ENCODE measurements around the gene KRT33B.
"Not testable (repeated sequence)": the region's sequence is repeated elsewhere in the genome, so short reads cannot be mapped to it uniquely, and the experiment has no call there.

Gene KRT33B

DNA sequence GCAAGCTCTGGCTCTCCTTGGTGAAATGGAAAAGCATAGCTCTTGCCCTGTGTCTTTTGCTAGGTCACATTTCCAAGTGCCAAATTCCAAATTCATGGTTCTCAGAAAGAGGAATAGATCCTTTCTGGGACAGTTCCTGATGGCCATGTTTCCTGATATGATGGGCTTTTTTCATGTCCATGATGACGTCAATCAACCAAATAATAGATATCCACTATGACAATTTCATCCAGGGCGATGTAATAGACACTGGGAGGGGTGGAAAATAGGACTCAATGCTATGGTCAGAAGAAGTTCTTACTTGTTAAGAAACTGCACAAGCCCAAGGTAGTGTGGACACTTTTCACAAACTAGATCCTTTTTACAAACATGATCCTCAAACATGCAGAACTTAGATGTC, 18.4 kb downstream of the KRT33B start:
- TF ChIP-seq, protein P1, sequence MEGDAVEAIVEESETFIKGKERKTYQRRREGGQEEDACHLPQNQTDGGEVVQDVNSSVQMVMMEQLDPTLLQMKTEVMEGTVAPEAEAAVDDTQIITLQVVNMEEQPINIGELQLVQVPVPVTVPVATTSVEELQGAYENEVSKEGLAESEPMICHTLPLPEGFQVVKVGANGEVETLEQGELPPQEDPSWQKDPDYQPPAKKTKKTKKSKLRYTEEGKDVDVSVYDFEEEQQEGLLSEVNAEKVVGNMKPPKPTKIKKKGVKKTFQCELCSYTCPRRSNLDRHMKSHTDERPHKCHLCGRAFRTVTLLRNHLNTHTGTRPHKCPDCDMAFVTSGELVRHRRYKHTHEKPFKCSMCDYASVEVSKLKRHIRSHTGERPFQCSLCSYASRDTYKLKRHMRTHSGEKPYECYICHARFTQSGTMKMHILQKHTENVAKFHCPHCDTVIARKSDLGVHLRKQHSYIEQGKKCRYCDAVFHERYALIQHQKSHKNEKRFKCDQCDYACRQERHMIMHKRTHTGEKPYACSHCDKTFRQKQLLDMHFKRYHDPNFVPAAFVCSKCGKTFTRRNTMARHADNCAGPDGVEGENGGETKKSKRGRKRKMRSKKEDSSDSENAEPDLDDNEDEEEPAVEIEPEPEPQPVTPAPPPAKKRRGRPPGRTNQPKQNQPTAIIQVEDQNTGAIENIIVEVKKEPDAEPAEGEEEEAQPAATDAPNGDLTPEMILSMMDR (IDR thresholded peaks at IDR 0.05; ENCODE audit: low read depth, low read length, missing control alignments): no peak
- no peak for DNase-seq (ENCODE audit: low read depth)
- in situ Hi-C loops (cut with HindIII; ENCODE audit: low sequenced_read_pairs): no loop called here
- H3K4me3 ChIP-seq (ENCODE audit: low read depth, low read length): no peak overlapping the region

DNA sequence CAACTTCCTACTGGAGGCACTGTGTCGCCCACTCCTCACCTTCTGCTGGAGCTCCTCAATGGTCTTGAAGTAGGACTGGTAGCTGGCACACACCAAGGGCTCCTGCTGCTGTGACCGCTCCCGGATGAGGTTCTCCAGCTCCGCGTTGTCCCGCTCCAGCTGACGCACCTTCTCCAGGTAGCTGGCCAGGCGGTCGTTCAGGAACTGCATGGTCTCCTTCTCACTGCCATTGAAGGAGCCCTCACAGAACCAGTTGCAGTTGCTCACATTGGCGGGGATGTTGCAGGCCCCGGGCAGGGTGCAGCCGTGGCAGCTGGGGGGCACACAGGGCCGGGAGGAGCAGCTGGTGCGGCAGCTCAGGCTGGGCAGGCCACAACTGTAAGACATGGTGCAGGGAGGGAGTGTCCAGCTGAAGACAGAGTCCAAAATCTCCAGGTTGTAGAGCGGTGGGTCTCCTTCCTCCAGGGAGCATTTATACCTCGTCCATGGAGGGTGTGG, 19.2 kb downstream of the KRT33B start, which contains the start of gene KRT33A:
Gene KRT33A (minus strand): TSS at position 448 of the 498 bp plus-strand sequence. CDS start 61 bp downstream, at position 387.
- in situ Hi-C loops (cut with HindIII; ENCODE audit: low sequenced_read_pairs); H3K4me3 ChIP-seq (ENCODE audit: low read depth, low read length); DNase-seq (ENCODE audit: low read depth): not testable (repeated sequence)

DNA sequence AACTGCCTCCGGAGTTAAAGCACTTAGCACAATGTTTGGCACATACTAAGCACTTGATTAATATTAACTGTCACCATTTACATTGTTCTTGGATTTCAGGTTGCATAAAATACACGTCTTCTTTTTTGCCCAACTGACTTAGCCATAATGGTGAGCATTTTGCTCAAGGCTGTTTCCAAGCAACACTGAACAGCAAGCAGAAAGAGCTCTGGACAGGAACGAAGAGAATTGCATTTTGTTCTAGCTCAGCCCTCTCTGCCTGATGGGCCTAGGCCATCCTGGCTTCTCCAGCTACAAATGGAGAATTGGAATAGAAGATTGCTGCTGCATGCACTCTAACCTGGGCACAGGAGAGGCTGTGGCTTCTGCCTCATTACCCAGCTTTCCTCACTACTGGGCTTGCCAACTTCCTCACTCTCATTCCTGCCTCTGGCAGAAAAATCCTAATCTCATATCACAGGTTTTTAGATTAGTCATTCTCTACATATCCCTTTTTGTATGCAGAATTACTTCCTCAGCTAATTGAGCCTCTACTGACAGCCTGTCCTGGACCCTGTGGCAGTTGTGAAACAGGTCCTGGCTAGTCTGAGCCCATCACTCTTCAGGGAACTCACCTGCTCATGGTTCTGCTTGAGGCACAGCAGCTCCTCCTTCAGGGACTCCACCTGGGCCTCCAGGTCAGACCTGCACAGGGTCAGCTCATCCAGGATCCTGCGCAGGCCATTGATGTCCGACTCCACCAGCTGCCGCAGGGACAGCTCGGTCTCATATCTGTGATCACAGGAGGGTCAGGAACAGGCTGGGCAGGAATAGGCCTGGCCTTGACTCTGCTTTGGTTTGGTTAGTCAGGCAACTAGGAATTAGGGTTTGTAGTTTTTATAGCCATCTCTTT, 21.5 kb downstream of the KRT33B start:
- no peak overlapping the region for H3K4me3 ChIP-seq (ENCODE audit: low read depth, low read length)
- TF ChIP-seq, protein P1 (IDR thresholded peaks at IDR 0.05; ENCODE audit: low read depth, low read length, missing control alignments): no peak
- DNase-seq (ENCODE audit: low read depth): no peak
- in situ Hi-C loops (cut with HindIII; ENCODE audit: low sequenced_read_pairs): loop anchor here (10.0 kb wide), 1 partner anchor 207 kb away; no protein-coding TSS in a partner anchor

DNA sequence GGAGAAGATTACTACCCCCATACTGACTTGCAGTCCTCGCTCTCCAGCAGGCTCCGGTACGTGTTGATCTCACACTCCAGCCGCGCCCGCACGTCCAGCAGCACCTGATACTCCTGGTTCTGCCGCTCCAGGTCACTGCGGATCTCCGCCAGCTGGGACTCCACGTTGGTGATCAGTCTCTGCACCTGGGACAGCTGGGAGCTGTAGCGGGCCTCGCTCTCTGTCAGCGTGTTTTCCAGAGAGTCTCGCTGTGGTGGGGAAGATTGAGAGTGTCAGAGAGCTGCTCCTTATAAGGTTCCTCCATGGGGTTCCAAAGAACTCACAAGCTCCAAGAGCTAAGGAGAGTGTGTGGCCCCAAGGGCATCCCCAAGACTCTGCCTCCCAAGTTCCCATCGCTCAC, 23.2 kb downstream of the KRT33B start:
- in situ Hi-C loops (cut with HindIII; ENCODE audit: low sequenced_read_pairs): loop anchor here (10.0 kb wide), 1 partner anchor 208 kb away; no protein-coding TSS in a partner anchor
- H3K4me3 ChIP-seq (ENCODE audit: low read depth, low read length); DNase-seq (ENCODE audit: low read depth): not testable (repeated sequence)

DNA sequence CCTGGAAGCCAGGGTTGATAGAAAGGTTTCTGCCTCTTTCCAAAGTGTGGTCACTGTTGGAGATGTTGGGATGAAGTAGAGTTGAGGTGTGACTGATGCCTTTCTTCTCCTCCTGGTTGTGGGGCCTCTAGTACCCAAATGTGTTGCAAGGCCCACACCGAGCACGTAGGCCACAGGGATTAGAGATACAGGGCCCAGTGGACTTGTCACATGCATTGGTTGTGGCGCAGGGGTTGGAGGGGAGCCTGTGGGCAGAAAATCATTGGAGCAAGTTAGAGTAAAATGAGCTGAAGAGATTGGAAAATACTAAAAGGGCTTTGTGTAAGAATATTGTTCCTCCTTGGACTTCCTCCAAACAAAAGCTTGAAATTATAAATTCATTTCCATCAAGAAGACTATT, 23.6 kb downstream of the KRT33B start:
- TF ChIP-seq, protein P1 (IDR thresholded peaks at IDR 0.05; ENCODE audit: low read depth, low read length, missing control alignments): no peak
- in situ Hi-C loops (cut with HindIII; ENCODE audit: low sequenced_read_pairs): loop anchor here (10.0 kb wide), 1 partner anchor 209 kb away; no protein-coding TSS in a partner anchor
- no peak for DNase-seq (ENCODE audit: low read depth)
- no peak overlapping the region for H3K4me3 ChIP-seq (ENCODE audit: low read depth, low read length)

DNA sequence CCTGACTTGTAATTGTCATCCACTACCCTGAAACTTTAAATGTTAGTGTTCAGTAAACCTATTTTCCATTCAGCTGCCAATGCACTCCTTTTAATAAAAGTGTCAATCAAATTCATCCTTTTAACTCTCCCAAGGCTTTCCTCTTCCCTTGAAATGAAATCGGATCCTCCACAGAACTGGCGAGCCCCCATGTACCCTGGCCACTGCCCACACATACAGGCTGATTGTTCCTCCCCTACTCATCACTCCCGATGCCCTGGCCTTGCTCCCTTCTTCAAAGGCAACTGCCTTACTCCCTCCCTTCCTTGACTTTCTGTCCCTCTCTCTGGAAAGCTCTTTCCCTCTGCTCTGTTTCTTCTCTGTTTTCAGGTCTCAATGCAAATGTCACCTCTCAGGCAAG, 26.6 kb downstream of the KRT33B start:
- DNase-seq (ENCODE audit: low read depth): no peak
- in situ Hi-C loops (cut with HindIII; ENCODE audit: low sequenced_read_pairs): loop anchor here (10.0 kb wide), 1 partner anchor 212 kb away; no protein-coding TSS in a partner anchor
- H3K4me3 ChIP-seq (ENCODE audit: low read depth, low read length): no peak overlapping the region
- TF ChIP-seq, protein P1 (IDR thresholded peaks at IDR 0.05; ENCODE audit: low read depth, low read length, missing control alignments): no peak

DNA sequence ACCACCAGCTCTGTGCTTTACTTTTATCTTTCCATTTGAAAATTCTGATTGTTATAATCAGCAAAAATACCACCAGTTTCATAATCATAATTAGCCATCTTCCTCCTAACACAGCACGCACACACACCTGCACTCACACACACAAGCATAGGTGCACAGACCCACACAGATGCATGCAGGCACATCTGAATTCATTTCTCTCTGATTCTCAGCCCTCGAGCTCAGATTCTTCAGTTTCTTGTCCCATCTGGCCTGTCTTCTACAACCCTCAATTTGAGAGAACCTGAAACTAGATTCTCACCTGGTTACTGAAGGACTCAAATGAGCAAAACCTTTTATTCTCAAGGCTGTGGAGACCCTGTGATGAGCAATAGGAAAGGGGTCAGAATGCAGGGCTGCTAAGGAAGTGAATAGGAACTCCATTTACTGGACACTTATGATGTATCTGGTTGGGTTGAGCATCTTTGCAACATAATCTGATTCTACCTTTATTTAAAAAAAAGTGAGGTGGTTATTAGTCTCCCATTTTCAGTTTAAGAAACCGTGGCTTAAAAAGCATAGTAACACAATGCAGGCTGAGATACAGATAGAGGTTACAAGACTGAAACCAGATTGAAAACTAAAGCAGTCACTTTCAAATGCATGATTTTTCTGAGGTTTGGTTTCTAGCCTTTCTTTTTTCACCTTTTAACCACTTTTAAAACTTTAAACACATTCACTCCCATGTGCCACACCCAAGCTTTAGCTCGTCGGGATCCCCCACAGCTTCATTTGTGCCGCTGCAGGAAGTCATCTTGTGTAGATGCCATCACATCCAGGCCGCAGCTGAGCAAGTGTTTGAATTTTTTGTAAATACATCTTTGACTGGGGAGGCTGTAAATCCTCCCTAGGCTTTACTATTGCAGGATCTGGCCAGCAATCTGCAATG, 28.4 kb downstream of the KRT33B start:
- in situ Hi-C loops (cut with HindIII; ENCODE audit: low sequenced_read_pairs): loop anchor here (10.0 kb wide), 1 partner anchor 214 kb away; no protein-coding TSS in a partner anchor
- H3K4me3 ChIP-seq (ENCODE audit: low read depth, low read length): no peak overlapping the region
- no peak for DNase-seq (ENCODE audit: low read depth)
- TF ChIP-seq, protein P1 (IDR thresholded peaks at IDR 0.05; ENCODE audit: low read depth, low read length, missing control alignments): no peak
